Right hindlimb (tissue), 1 donor: ENCODE measurements around the gene GABRP.
A peak's percentile ranks its signal among the peaks of the same experiment; 100 is the strongest.
"Not testable (repeated sequence)": the region's sequence is repeated elsewhere in the genome, so short reads cannot be mapped to it uniquely, and the experiment has no call there.

Source experiments
- DNase-seq: peaks from one replicate; pipeline ENCODE4 v3.0.0-alpha.2; 2018

GABRP gene, protein sequence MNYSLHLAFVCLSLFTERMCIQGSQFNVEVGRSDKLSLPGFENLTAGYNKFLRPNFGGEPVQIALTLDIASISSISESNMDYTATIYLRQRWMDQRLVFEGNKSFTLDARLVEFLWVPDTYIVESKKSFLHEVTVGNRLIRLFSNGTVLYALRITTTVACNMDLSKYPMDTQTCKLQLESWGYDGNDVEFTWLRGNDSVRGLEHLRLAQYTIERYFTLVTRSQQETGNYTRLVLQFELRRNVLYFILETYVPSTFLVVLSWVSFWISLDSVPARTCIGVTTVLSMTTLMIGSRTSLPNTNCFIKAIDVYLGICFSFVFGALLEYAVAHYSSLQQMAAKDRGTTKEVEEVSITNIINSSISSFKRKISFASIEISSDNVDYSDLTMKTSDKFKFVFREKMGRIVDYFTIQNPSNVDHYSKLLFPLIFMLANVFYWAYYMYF

DNA sequence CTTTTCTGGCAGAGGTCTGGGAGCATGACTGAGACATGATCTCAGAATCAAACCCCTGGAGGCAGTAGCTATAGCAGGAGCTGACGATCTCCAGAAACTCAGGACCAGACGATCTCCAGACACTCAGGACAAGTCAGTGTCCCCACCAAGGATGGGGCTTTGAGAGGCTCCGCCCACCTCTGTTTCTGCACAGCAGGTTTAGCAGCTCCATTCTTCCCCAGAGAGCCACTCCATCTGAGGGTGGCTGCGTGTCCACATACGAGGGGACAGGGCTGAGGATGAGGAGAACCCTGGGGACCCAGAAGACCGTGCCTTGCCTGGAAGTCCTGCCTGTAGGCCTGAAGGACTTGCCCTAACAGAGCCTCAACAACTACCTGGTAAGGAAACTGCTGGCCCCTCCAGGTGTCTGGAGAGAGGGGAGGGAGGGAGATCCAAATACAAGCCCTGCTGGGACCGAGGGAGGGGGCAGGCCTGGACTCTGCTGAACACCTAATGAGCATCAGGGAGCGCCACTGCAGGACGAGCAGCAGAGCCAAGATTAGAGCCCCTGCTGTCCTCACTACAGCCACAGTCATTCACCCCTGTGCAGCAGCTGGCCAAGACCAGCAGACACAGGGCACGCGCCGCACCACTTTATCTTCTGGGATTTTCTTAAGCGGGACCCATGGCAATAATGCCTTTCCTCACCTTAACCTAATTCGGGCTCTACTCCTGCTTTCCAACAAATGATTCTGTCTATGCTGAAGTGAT, at the start of gene GABRP:
GABRP (plus strand) TSS at position 228 of the 750 bp plus-strand sequence. CDS start 4,891 bp downstream, outside the sequence.
- no peak for DNase-seq

DNA sequence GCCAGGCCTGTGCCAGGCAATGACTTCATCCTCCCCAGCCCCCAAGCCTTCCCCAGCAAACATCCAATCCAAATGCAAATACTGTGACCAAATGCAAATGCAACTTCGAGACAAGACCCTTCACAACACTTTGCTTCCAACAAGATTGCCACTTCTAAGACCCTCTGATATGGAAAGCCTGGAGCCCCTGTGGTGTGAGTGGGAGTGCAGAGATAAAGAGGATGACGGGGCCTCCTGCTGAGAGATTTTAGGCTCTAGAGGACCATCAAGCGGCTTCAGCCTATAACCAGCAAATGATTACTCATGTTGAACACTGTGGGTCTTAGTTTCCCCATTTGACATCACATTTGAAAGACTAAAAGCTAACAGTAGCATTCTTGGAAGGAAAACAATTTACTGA, 46.6 kb upstream of the GABRP start:
- DNase-seq: no peak

DNA sequence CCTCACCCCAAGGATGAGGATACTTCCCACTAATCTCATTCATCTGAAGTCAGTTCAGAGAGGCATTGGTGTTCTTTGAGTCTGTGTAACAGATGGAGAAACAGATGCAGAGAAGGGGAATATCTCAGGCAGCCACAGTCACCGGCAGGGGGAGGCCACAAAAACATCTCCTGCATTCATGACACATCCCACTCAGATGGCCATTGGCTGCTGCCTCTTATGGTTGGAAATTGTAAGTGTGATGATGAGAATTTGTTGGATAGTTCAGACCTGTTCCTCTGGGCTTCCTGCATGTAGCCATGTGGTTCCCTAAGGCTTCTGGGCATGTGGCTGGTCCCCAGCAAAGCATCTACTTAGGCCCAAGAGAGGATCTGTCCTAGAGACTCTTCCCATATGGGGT, 45.9 kb upstream of the GABRP start:
- no peak for DNase-seq

GRCh38 chr5:170738840-170739239, 44.7 kb upstream of the GABRP start:
- no peak for DNase-seq

DNA sequence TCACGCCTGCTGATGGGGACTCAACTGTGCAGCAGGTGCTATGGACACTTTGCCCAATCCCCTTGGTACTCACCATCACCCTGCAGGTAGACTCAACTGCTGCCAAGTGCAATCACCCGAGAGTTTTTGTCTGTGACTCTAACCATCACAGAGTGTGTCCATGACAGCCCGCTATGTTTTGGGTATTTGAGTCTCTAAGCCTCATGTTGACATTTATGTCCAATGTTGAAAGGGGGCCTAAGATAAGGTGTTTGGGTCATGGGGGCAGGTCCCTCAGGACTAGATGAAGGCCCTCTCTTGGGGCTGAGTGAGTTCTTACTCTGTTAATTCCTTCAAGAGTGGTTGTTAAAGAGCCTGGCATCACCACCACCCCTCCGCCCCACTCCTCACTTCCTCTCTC, 44.1 kb upstream of the GABRP start:
- no peak for DNase-seq

DNA sequence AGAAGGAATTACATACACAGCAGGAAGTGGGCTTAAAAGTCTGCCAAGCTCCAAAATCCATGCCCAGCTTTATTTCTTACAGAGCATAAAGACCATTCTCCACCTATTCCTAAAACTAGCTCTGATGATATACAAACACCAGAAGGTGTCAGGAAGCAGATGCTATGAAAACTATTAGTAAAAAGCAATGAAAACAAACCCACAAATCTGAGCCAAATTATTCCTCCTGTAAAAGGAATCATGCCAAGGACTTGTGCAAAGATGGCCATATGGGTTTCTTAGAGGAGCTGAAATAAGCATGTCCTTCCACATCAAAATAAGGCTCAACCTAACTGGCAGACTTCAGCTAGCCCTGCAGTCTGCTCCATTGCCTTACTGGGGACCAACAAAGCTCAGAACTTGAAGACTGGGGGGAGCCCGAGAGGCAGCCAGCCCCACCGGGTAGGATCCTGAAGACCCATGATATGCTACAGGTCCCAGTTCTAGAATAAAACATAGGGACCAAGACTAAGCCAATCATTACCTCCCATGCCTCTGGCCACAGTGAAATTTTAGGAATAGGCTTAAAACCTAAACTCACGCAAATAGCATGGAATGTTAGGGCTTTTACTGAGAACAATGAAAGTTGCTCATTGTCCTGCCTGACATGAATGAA, 42.8 kb upstream of the GABRP start:
- no peak for DNase-seq

DNA sequence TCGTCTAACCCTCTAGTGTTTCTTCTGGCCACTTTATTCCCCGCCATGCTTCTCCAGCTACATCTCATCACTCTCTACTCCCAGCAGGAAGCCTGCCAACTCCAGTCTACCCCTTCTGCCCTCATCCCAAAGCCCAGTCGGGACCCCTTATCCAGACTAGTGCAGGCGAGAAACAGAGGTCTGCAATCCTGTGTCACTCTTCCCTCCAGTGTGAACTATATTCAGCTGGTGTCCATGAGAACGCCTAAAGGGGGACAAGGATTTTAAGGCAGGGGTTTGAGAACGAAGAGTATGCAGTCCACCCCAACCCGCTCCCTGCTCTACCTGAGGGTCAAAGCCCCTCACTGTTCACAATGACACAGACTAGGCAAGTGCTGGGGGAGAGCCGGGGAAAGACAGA, 41.7 kb upstream of the GABRP start:
- DNase-seq: no peak

GRCh38 chr5:170743876-170744212, 39.7 kb upstream of the GABRP start:
- DNase-seq: no peak

DNA sequence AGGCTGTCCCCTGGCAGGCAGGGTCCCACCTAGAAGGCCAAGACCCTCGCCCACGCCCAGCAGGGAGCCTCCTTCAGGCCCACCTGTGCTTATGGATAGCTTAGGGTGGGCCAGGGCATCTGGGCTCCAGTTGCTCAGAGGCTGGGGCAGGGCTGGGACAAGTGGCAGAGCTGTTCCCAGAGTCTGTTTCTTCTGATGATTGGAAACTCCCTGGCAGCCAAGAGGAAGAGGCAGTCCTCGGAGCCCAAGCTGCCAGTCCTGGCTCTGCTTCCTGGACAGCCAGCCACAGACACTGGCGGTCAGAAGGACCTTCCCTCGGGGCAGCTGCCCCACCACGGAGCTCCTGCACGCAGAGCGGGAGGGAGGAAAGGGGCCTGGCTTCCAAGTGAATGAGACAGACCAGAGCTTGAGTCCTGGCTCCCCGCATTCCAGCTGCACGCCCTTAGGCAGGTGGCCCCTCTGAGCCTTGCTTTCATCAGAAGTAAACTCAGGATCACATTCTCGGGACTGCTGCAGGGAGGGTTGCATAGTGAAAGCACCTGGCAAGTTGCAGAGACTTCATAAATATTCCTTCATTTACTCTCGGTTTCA, 37.9 kb upstream of the GABRP start:
- peak; percentile 50 for DNase-seq

DNA sequence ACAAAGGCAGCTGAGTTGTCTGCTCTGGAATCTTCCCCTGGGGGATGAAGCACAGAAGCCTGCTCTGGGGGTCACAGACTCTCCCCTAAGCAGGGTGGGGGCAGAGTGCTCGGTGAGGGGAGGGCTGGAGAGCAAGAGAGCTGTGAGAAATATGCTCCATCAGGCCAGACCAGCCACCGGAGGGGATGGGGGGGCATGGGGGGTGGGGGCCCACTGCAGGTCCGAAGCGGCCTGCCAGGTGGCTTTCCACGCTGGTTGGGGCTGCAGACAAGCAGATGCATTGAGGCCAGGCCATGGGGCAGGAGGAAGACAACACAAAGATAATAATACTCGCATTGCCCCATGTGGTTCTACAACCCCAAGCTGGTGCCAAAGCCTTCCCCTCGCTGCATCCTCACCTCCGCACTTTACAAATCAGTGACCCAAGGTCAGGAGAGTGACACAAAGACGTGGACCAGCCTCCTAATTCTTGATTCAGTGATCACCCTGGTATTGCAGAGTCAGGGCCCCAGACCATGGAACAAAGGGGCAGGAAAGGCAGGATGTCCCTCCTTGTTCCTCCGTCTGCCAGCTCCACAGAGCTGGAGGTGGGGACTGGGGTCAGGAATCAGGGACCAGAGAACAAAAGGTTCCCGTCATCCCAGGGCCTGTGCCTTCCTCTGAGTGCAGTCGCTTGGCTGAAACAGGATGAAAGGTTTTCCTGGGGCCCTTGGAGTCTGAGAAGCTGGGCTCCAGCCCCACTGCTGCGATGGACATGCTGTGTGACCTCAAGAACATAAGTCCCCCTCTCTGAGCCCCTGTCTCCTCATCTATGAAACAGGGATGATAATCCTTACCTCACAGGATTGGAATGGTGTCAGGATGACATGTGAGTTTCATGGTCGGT, 37.2 kb upstream of the GABRP start:
- DNase-seq: no peak

- no peak for DNase-seq
Observed at GRCh38 chr5:170746961-170747340, 36.6 kb upstream of the GABRP start.

GRCh38 chr5:170747357-170747756, 36.2 kb upstream of the GABRP start:
- DNase-seq: no peak

- no peak for DNase-seq
Observed at GRCh38 chr5:170747851-170748250, 35.7 kb upstream of the GABRP start.

DNA sequence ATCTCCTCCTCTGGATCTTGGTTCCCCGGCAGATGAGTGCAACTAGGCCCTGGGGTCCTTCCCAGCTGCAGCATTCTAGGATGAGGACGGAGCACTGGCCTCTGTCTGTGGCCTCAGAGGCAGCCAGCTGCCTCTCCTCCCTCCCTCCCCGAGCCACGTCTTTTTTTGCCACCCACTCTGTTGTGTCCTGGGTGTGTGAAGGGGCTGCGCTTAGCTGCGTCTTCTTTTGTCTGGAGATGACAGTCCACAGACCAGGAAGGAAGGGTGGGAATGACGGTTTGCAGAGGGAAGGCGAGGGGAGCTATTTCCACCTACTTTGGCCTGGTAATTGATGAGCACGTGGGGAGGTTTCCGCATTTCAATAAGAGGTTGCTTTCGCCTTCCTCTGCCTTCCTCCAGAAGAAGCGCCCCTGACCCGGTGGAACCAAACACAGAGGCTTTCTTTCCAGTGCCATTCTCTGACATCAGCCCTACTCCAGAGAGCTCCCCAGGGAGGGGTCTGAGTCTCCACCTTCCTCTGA, 34.5 kb upstream of the GABRP start:
- peak; percentile 77 for DNase-seq

DNA sequence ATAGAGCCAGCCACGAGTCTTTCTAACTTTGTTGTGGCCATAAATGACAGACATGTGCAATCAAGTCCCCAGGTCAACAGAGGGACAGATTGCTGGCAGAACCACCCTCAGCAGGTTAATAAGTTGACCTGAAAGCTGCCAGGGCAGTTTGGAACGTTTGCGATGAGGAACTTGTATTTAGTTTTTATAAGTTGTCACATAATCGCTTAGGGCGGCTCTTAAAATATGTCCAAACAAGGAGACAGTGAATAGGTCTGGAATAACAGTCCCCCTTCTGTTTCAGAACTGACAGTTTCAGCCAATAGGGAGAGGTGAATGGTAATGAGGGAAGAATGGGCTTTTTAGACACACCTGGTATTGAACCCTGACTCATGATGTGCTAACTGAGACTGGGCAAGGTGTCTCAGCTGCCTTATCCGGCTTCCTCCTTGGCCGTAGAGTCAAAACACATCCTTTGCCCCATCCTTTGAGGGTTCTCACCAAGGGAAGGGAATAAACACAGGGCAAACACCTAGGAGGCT, 33.6 kb upstream of the GABRP start:
- DNase-seq: no peak

DNA sequence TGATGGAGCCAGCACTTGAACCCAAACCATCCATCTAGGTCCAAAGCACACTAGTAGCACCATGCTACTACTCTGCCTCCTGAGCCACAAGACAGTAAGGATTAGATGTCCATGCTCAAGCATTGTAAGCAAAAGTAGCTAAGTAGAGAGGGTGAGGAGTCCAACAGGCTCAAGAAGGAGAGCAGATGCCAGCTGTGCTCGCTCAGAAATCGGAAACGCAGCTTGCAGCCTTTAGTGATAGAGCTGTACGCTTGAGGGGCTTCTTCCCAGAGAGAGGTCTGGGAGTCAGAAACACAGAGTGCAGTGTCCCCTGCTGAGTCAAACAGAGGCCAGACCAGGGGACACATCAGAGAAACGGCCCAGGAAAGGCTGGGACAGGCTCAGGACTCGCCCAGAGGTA, 32.7 kb upstream of the GABRP start:
- DNase-seq: no peak

DNA sequence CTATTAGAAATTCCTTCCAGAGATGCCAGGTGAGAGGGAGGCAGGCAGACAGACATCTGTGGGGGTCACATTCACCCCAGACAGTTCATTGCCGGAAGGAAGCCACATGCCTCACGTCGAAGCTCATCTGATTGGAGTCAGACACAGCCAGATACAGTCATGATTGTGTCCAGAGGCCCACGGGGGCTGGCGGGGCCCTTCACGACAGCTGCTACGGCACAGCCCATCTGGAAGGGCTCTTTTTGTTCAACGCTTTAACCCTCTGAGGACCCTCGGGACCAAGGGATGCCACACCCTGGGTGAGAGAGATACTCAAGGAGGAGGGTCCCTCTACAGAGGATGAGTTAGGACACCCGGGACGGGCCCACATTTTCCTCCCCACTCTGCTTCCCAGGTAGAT, 31.9 kb upstream of the GABRP start:
- peak; percentile 46 for DNase-seq

DNA sequence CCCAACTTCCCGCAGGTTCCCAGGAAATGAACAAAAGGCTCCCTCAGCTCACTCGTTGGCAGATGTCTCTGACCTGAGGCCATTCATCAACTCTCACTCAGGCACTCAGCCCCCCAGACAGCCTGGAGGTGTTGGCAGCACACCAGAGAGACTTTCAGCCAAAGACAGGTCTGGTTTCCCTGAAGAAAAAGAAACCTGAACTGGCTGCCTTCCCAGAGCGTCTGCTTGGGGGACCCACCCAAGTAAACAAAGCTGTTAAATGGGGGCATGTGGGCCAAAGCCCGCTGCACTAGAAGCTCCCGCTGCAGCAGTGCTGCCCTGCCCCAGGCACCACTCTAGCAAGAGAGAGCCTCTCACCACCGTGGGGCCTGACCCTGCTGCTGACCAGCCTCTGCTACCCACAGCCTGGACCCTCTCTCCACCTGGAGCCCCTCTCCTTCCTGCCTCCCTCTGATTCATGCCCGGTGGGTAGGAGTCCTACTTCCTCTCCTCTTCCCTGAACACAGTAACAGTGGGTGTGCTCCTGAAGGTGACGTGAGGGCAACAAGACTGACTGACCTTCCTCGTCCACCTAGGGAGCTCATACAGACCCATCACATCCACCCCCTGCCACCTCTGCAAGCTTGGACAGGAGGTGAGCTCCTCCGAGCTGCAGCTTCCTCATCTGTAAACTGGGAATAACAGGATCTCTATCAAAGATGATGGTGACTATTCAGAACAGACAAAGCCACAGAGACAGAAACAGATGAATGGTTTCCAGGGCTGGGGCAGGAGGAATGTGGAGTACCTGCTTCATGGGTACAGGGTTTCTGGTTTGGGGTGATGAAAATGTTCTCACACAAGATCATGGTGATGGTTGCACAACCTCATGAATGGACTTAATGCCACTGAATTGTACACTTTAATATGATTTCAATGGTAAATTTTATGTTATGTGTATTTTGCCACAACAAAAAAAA, 31.0 kb upstream of the GABRP start:
- no peak for DNase-seq

GRCh38 chr5:170753311-170753710, 30.2 kb upstream of the GABRP start:
- DNase-seq: no peak

GRCh38 chr5:170754508-170754907, 29.0 kb upstream of the GABRP start:
- not testable (repeated sequence) for DNase-seq
